ENCODE data around the gene BIN1.

BIN1 gene

GRCh38 chr2:127145280-127145895, 38.4 kb upstream of the BIN1 start:
- no peak overlapping the region for H3K4me3 ChIP-seq (ENCODE audit: low read length)
- no peaks in the 10 kb centered on the region for H3K27me3 ChIP-seq (ENCODE audit: control insufficient read depth, insufficient read depth, low read length)
- WGBS (ENCODE audit: insufficient coverage, insufficient read length) = no CpG with 5 or more reads among the region's 1 CpG
- H3K36me3 ChIP-seq (ENCODE audit: control insufficient read depth, insufficient read depth, low read length) = no peaks in the 10 kb centered on the region
- DNase-seq (ENCODE audit: low read depth, low spot score) = no peak
- H3K4me1 ChIP-seq (ENCODE audit: control insufficient read depth, insufficient read depth, low read length) = no peaks in the 10 kb centered on the region
- no peaks in the 10 kb centered on the region for H3K9me3 ChIP-seq (ENCODE audit: control insufficient read depth, insufficient read depth, low read length)
- H3K27ac ChIP-seq (ENCODE audit: low read length) = no peak overlapping the region

GRCh38 chr2:127143841-127144782, 37.2 kb upstream of the BIN1 start:
- Histone ChIP-seq H3K9me3 (ENCODE audit: control insufficient read depth, insufficient read depth, low read length) (no peaks in the 10 kb centered on the region), H3K36me3 (ENCODE audit: control insufficient read depth, insufficient read depth, low read length) (no peaks in the 10 kb centered on the region), H3K4me3 (ENCODE audit: low read length) (no peak overlapping the region), H3K4me1 (ENCODE audit: control insufficient read depth, insufficient read depth, low read length) (no peaks in the 10 kb centered on the region), H3K27ac (ENCODE audit: low read length) (no peak overlapping the region), H3K27me3 (ENCODE audit: control insufficient read depth, insufficient read depth, low read length) (no peaks in the 10 kb centered on the region)
- no CpG with 5 or more reads among the region's 11 CpGs for WGBS (ENCODE audit: insufficient coverage, insufficient read length)
- DNase-seq (ENCODE audit: low read depth, low spot score) = no peak

- no peak overlapping the region for H3K27ac ChIP-seq (ENCODE audit: low read length)
- H3K4me1 ChIP-seq (ENCODE audit: control insufficient read depth, insufficient read depth, low read length) = no peaks in the 10 kb centered on the region
- H3K27me3 ChIP-seq (ENCODE audit: control insufficient read depth, insufficient read depth, low read length) = no peaks in the 10 kb centered on the region
- no peak for DNase-seq (ENCODE audit: low read depth, low spot score)
- no peaks in the 10 kb centered on the region for H3K36me3 ChIP-seq (ENCODE audit: control insufficient read depth, insufficient read depth, low read length)
- no CpG with 5 or more reads among the region's 4 CpGs for WGBS (ENCODE audit: insufficient coverage, insufficient read length)
- no peaks in the 10 kb centered on the region for H3K9me3 ChIP-seq (ENCODE audit: control insufficient read depth, insufficient read depth, low read length)
- H3K4me3 ChIP-seq (ENCODE audit: low read length) = no peak overlapping the region
Observed at GRCh38 chr2:127142663-127143630, 36.0 kb upstream of the BIN1 start.

- Histone ChIP-seq H3K27ac (ENCODE audit: low read length) (no peak overlapping the region), H3K36me3 (ENCODE audit: control insufficient read depth, insufficient read depth, low read length) (no peaks in the 10 kb centered on the region), H3K27me3 (ENCODE audit: control insufficient read depth, insufficient read depth, low read length) (no peaks in the 10 kb centered on the region), H3K9me3 (ENCODE audit: control insufficient read depth, insufficient read depth, low read length) (no peaks in the 10 kb centered on the region), H3K4me1 (ENCODE audit: control insufficient read depth, insufficient read depth, low read length) (no peaks in the 10 kb centered on the region), H3K4me3 (ENCODE audit: low read length) (no peak overlapping the region)
- DNase-seq (ENCODE audit: low read depth, low spot score) = no peak
- no CpG with 5 or more reads among the region's 13 CpGs for WGBS (ENCODE audit: insufficient coverage, insufficient read length)
Observed at GRCh38 chr2:127140538-127140937, 33.6 kb upstream of the BIN1 start.

GRCh38 chr2:127139766-127140165, 32.8 kb upstream of the BIN1 start:
- no CpG with 5 or more reads among the region's 2 CpGs for WGBS (ENCODE audit: insufficient coverage, insufficient read length)
- Histone ChIP-seq H3K27me3 (ENCODE audit: control insufficient read depth, insufficient read depth, low read length) (no peaks in the 10 kb centered on the region), H3K4me1 (ENCODE audit: control insufficient read depth, insufficient read depth, low read length) (no peaks in the 10 kb centered on the region), H3K4me3 (ENCODE audit: low read length) (no peak overlapping the region), H3K27ac (ENCODE audit: low read length) (no peak overlapping the region), H3K9me3 (ENCODE audit: control insufficient read depth, insufficient read depth, low read length) (no peaks in the 10 kb centered on the region), H3K36me3 (ENCODE audit: control insufficient read depth, insufficient read depth, low read length) (no peaks in the 10 kb centered on the region)
- DNase-seq (ENCODE audit: low read depth, low spot score) = no peak

GRCh38 chr2:127138281-127138680, 31.3 kb upstream of the BIN1 start:
- Histone ChIP-seq H3K36me3 (ENCODE audit: control insufficient read depth, insufficient read depth, low read length) (no peaks in the 10 kb centered on the region), H3K27me3 (ENCODE audit: control insufficient read depth, insufficient read depth, low read length) (no peaks in the 10 kb centered on the region), H3K27ac (ENCODE audit: low read length) (no peak overlapping the region), H3K4me1 (ENCODE audit: control insufficient read depth, insufficient read depth, low read length) (no peaks in the 10 kb centered on the region), H3K9me3 (ENCODE audit: control insufficient read depth, insufficient read depth, low read length) (no peaks in the 10 kb centered on the region), H3K4me3 (ENCODE audit: low read length) (no peak overlapping the region)
- no peak for DNase-seq (ENCODE audit: low read depth, low spot score)
- WGBS (ENCODE audit: insufficient coverage, insufficient read length) = no CpG with 5 or more reads among the region's 12 CpGs

- Histone ChIP-seq H3K36me3 (ENCODE audit: control insufficient read depth, insufficient read depth, low read length) (no peaks in the 10 kb centered on the region), H3K27ac (ENCODE audit: low read length) (no peak overlapping the region), H3K4me3 (ENCODE audit: low read length) (no peak overlapping the region), H3K27me3 (ENCODE audit: control insufficient read depth, insufficient read depth, low read length) (no peaks in the 10 kb centered on the region), H3K9me3 (ENCODE audit: control insufficient read depth, insufficient read depth, low read length) (no peaks in the 10 kb centered on the region), H3K4me1 (ENCODE audit: control insufficient read depth, insufficient read depth, low read length) (no peaks in the 10 kb centered on the region)
- DNase-seq (ENCODE audit: low read depth, low spot score) = no peak
- no CpG with 5 or more reads among the region's 15 CpGs for WGBS (ENCODE audit: insufficient coverage, insufficient read length)
Observed at GRCh38 chr2:127137741-127138140, 30.8 kb upstream of the BIN1 start.

- no CpG with 5 or more reads among the region's 12 CpGs for WGBS (ENCODE audit: insufficient coverage, insufficient read length)
- no peaks in the 10 kb centered on the region for H3K36me3 ChIP-seq (ENCODE audit: control insufficient read depth, insufficient read depth, low read length)
Observed at GRCh38 chr2:127137225-127137624, 30.3 kb upstream of the BIN1 start.

GRCh38 chr2:127134833-127135830, 28.2 kb upstream of the BIN1 start:
- H3K9me3 ChIP-seq (ENCODE audit: control insufficient read depth, insufficient read depth, low read length) = no peaks in the 10 kb centered on the region
- DNase-seq (ENCODE audit: low read depth, low spot score) = no peak

More at GRCh38 chr2:127137225-127137624, 30.3 kb upstream of the BIN1 start:
- Histone ChIP-seq H3K9me3 (ENCODE audit: control insufficient read depth, insufficient read depth, low read length) (no peaks in the 10 kb centered on the region), H3K27me3 (ENCODE audit: control insufficient read depth, insufficient read depth, low read length) (no peaks in the 10 kb centered on the region), H3K27ac (ENCODE audit: low read length) (no peak overlapping the region), H3K4me3 (ENCODE audit: low read length) (no peak overlapping the region), H3K4me1 (ENCODE audit: control insufficient read depth, insufficient read depth, low read length) (no peaks in the 10 kb centered on the region)
- no peak for DNase-seq (ENCODE audit: low read depth, low spot score)

More at GRCh38 chr2:127134833-127135830, 28.2 kb upstream of the BIN1 start:
- Histone ChIP-seq H3K36me3 (ENCODE audit: control insufficient read depth, insufficient read depth, low read length) (no peaks in the 10 kb centered on the region), H3K27ac (ENCODE audit: low read length) (no peak overlapping the region), H3K4me1 (ENCODE audit: control insufficient read depth, insufficient read depth, low read length) (no peaks in the 10 kb centered on the region), H3K4me3 (ENCODE audit: low read length) (no peak overlapping the region), H3K27me3 (ENCODE audit: control insufficient read depth, insufficient read depth, low read length) (no peaks in the 10 kb centered on the region)
- WGBS (ENCODE audit: insufficient coverage, insufficient read length) = no CpG with 5 or more reads among the region's 15 CpGs

All from iPS DF 6.9 (cell line).